Heart left ventricle (tissue), 16 donors: ENCODE results near the gene MACF1. TPM values are rescaled to one million over a fixed set of nuclear protein-coding genes. Genes with fewer than 3 reads are reported as not detected.

Source experiments
- ATAC-seq, 4 donors: fragments of 200-7000 bp; cut with Tn5 transposase; one replicate each; pipeline ENCODE4 v1.9.1; 2020 to 2022; ENCODE audit warnings: moderate library complexity in 4 of 4, mild to moderate bottlenecking in 3 of 4, moderate number of reproducible peaks in 1 of 4
- DNase-seq, 5 donors: peaks; one replicate each; pipeline ENCODE4 v3.0.0-alpha.2; 2020
- H3K27ac ChIP-seq, 12 donors: fragments of 200-600 bp; sonication (generic) in 4 of 12; one replicate each; pipeline versions ENCODE4 v1.5.0 to v1.8.0; 2016 to 2022; ENCODE audit warnings: mild to moderate bottlenecking in 2 of 12
- H3K27me3 ChIP-seq, 9 donors: fragments of 200-600 bp; sonication (generic) in 2 of 9; one replicate each; pipeline versions ENCODE4 v1.5.1 to v1.8.0; 2016 to 2022; ENCODE audit warnings: mild to moderate bottlenecking in 3 of 9
- H3K36me3 ChIP-seq, 9 donors: fragments of 200-600 bp; sonication (generic) in 2 of 9; one replicate each; pipeline versions ENCODE4 v1.5.0 to v1.8.0; 2018 to 2022; ENCODE audit warnings: mild to moderate bottlenecking in 2 of 9
- H3K4me1 ChIP-seq, 12 donors: fragments of 200-600 bp; sonication (generic) in 4 of 12; one replicate each; pipeline versions ENCODE4 v1.5.0 to v1.8.0; 2016 to 2022; ENCODE audit warnings: mild to moderate bottlenecking in 3 of 12
- H3K4me3 ChIP-seq, 12 donors: fragments of 200-600 bp; sonication (generic) in 4 of 12; one replicate each; pipeline versions ENCODE4 v1.5.0 to v1.8.0; 2017 to 2022; ENCODE audit warnings: mild to moderate bottlenecking in 9 of 12, moderate library complexity in 4 of 12
- H3K9me3 ChIP-seq, 12 donors: fragments of 200-600 bp; sonication (generic) in 4 of 12; one replicate each; pipeline versions ENCODE4 v1.5.0 to v1.8.0; 2016 to 2022; ENCODE audit warnings: mild to moderate bottlenecking in 1 of 12
- CTCF ChIP-seq, 12 donors: fragments of 200-600 bp; sonication (generic) in 4 of 12; IDR thresholded peaks; one replicate each; pipeline versions ENCODE4 v1.5.0 to v1.8.0; 2018 to 2022; ENCODE audit warnings: antibody characterized with exemption in 12 of 12, mild to moderate bottlenecking in 5 of 12
- POLR2A ChIP-seq, 2 donors: fragments of 450-650 bp; IDR thresholded peaks; one replicate each; pipeline ENCODE4 v1.6.1; 2017; ENCODE audit warnings: antibody characterized with exemption in 2 of 2, mild to moderate bottlenecking in 2 of 2, moderate library complexity in 2 of 2
- WGBS, 4 donors: extraction: QIAGEN DNeasy Blood & Tissue Kit in 2 of 4; methylation state at CpG; one replicate each; pipeline versions ENCODE4 v1.1.5 to v1.1.7; 2013 to 2018; 5-methylcytosine and 5-hydroxymethylcytosine counted together
- intact Hi-C, 10 donors: fragments of 100-400 bp; cut with DNase I; formaldehyde crosslinking; loops; one replicate each; pipeline versions ENCODE4 v1.11.1 to v1.14.2; 2022
- polyA plus RNA-seq, 2 donors: library from polyadenylated mRNA; stranded (reverse); fragments of 200-250 nt; gene quantifications; one replicate each; pipeline ENCODE4 v1.2.3, GENCODE V29; 2013
- total RNA-seq, 9 donors: library from RNA; depleted of rRNA in 2 of 9; stranded (reverse); fragments of >200 nt in 2 of 9; fragmentation: NEBNext Ultra II Directional in 3 of 9; extraction: Animal tissue kit (Norgen Biotek cat#: 25700) in 3 of 9; gene quantifications; one replicate each; pipeline versions ENCODE4 v1.1.0 to v1.2.4, GENCODE V29; 2016 to 2023
- donor health status: ischemic (EF 13 %, LVEDD 7.1; RV severe dilation, severe dysfunction).
- donor health status: healthy with polysubstance abuse.
- donor health status: DM: no; HTN: yes; CAD: no.
- donor health status: DM: no; HTN: no; CAD: no.
- donor health status: ischemic (EF 25% LVEDD 6.9; RV normal size, moderate dysfunction).
- donor health status: ischemic (EF 25% LVEDD 5.7; RV mildly dilated, moderate dysfunction).
- donor health status: healthy.
- donor health status: DM: yes; HTN: yes; CAD: no.
- donor health status: ischemic (EF 35%, LVEDD 5.7; RV mildly dilated, moderate dysfunction).
- donor health status: nonischemic (EF 11% LVEDD 7.7; RV severe dilation, severe dysfunction).
- donor health status: DM: yes; HTN: yes; CAD: no.
- donor health status: PGD.
- donor health status: ischemic (EF 29% LVEDD 5.4; RV normal size, mild dysfunction).
- donor health status: nonischemic (EF 23%, LVEDD 6.1; RV moderate dilation, normal function).

Gene MACF1
- total and polyA plus RNA-seq, 11 donors: 102 to 436 (median 251) TPM

- Histone ChIP-seq H3K27me3 (no peaks in the 10 kb centered on the region), H3K4me3 (no peak overlapping the region), H3K4me1 (peaks cover 0 to 41% (median 19%) of the 10 kb centered on the region in 12 donors), H3K36me3 (peaks cover 0 to 87% (median 83%) of the 10 kb centered on the region in 9 donors), H3K27ac (no peak overlapping the region), H3K9me3 (no peaks in the 10 kb centered on the region)
- intact Hi-C loops: no loop called here
- DNase-seq: no peak
- TF ChIP-seq POLR2A (IDR thresholded peaks at IDR 0.05): no peak
- TF ChIP-seq CTCF (IDR thresholded peaks at IDR 0.05): no peak
- no peak for ATAC-seq
- 93 to 96% (median 94%) methylated on average over 5 of the region's 5 CpGs for WGBS, 4 donors
These were observed 182.5 kb downstream of the MACF1 start for GRCh38 chr1:39386997-39387396.

DNA sequence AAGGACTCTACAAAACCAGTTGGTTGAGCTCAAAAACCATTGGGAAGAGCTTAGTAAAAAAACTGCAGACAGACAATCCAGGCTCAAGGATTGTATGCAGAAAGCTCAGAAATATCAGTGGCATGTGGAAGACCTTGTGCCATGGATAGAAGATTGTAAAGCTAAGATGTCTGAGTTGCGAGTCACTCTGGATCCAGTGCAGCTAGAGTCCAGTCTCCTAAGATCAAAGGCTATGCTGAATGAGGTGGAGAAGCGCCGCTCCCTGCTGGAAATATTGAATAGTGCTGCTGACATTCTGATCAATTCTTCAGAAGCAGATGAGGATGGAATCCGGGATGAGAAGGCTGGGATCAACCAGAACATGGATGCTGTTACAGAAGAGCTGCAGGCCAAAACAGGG is 183.0 kb downstream of the MACF1 start:
- intact Hi-C loops: no loop called here
- H3K36me3 ChIP-seq: peaks cover 0 to 82% (median 78%) of the 10 kb centered on the region in 9 donors
- TF ChIP-seq CTCF (IDR thresholded peaks at IDR 0.05): no peak
- TF ChIP-seq POLR2A (IDR thresholded peaks at IDR 0.05): no peak
- 88 to 96% (median 91%) methylated on average over 4 of the region's 4 CpGs for WGBS, 4 donors
- H3K4me1 ChIP-seq: peaks cover 0 to 45% (median 24%) of the 10 kb centered on the region in 12 donors
- H3K9me3 ChIP-seq: no peaks in the 10 kb centered on the region
- no peak for DNase-seq
- no peak overlapping the region for H3K27ac ChIP-seq
- ATAC-seq: no peak
- no peaks in the 10 kb centered on the region for H3K27me3 ChIP-seq
- H3K4me3 ChIP-seq: no peak overlapping the region

DNA sequence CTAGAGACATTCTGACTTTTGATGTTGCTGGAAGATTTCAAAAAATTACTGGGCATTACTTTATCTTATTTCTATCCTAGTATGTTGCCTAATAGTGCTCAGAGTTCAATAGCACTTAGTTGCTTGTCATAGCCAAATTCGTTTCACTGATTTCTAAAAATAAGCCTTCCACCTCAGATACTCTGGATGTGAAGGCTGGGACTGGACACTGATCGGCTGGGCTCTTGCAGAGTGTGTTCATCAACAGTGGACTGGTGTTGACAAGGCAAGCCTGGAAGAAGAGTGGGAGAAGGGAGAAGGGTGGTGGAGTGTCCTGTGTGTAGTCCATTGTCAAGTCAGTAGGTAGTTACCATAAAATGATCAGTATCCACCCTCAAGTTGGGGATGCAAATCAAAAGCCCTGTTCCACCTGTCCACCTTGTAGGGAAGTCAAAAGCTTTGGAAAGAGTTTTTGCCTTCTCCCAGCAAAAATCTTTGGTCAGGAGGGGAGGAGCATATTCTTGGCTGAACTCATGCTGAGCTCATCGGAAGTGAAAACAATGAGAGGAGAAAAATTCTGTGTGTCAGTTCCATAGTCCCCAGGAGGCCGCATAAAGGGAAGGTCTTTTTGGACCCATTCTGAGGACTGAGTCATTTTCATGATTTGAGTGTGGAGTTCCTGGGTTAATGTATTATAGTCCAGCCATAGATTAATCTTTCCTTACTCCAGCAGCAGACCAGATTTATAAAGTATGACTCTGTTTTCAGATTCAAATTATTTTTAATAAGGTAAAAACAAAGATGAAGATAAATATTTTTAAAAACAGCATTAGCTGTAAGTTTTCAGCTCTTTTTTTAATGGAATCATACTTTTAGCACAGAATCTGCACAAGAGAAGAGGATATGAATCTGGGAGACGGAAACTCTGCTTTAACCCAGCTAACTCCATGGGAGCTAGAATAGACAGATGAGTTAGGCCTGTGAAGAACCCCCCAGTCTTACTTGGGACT is 187.5 kb downstream of the MACF1 start:
- 16 to 32% (median 20%) methylated on average over 5 of the region's 5 CpGs for WGBS, 4 donors
- TF ChIP-seq CTCF (IDR thresholded peaks at IDR 0.05) (no peak), POLR2A (IDR thresholded peaks at IDR 0.05) (no peak)
- intact Hi-C loops: loop anchor here in 3 of 10 donors (2.0 kb wide), 2 partner anchors 17 to 19 kb away; no protein-coding TSS in a partner anchor
- Histone ChIP-seq H3K27me3 (no peaks in the 10 kb centered on the region), H3K36me3 (peaks cover 0 to 42% (median 33%) of the 10 kb centered on the region in 9 donors), H3K4me1 (peaks cover 7 to 75% (median 65%) of the 10 kb centered on the region in 12 donors), H3K27ac (peak overlapping the region; percentile 47 to 85 (median 74)), H3K4me3 (peak overlapping the region in 1 of 12 donors; percentile 14), H3K9me3 (no peaks in the 10 kb centered on the region)
- peak in 4 of 5 donors; percentile 45 to 68 (median 58) for DNase-seq
- ATAC-seq: peak; percentile 81 to 90 (median 84)
